ENCODE results near the gene RPL27. TPM values are rescaled to one million over a fixed set of nuclear protein-coding genes. Genes with fewer than 3 reads are reported as not detected.
A peak's percentile ranks its signal among the peaks of the same experiment; 100 is the strongest.
"Not testable (repeated sequence)": the region's sequence is repeated elsewhere in the genome, so short reads cannot be mapped to it uniquely, and the experiment has no call there.

RPL27 gene
- 1,403 TPM for polyA plus RNA-seq (2013, experiment 1 of 2; ENCODE audit: insufficient read length)
- polyA plus RNA-seq (2013, experiment 2 of 2; ENCODE audit: insufficient read length) = 1,344 TPM

DNA sequence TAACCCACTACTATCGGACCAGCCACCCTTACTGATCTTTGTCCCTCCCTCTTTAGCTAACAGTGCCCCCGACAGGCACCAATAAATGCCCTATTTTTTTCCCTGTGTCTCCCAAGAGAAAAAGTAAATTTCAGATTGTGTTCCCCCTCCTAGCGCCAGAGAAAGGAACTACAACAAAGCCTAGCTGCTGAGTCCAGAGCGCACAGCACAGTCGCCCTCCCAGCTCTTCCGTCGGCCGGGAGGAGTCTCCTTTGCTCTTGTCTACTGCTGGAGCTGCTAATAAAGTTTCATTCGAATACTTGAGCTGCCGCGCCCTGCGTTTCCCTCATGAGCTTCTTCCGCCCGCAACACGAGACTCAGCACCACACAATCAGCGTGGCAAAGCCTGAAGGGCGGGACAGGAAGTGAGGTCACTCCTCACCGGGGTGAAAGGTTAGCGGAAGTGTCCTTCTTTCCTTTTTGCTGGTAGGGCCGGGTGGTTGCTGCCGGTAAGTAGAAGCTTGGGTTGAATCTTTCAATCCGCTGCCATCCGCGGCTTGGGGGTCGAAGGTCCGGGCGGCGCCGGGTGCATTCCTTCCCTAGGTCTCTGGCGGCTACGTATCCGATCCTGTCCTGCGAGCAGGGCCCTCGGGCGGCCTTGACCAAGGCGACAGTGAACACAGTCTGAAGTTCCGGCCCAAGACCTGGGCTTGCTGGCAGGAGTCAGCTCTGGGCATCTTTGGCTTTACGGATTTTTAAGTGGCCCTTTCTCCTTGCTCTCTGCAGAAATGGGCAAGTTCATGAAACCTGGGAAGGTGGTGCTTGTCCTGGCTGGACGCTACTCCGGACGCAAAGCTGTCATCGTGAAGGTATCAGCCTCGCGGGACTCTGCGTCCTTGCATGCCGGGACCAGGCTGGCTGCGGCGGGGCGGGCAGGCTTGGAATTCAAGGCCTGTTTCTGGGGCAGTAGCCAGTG lies at the start of gene RPL27:
Gene RPL27 (plus strand): TSS at position 436 of the 955 bp plus-strand sequence. CDS start 332 bp downstream, at position 768.
- peak; percentile 100 for DNase-seq

DNA sequence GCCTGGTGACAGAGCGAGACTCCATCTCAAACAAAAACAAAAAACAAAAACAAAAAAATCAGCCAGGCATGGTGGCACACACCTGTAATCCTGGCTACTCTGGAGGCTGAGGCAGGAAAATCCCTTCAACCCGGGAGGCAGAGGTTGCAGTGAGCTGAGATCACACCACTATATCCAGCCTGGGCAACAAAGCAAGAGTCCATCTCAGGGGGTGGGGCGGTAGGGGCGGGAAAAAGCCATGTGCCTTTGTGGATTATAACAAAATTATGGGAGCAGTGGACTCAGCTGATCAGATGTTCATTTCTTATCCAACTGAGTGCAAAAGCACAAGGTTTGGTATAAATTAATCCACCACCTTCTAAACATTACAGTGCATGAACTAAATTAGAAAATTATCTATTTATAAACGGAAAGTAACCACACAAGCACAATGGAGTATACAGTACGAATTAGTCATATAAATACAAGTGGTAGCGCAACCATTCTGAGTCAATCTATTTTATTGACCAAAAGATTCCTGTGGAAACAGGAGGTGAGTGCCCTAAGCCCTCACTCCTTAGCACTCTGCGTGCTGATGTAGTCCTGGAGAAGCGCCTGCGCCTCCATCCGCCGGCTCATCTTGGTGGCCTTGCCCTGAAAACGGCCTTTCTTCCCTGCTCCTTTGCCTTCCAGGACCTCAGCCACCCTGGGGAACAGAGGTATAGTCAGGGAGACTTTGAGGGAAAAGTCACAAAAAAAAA lies 48.0 kb upstream of the RPL27 start:
- DNase-seq = no peak

GRCh38 chr17:42953669-42954068 lies 44.5 kb upstream of the RPL27 start:
- no peak for DNase-seq

- peak; percentile 92 for DNase-seq
These were observed 33.9 kb upstream of the RPL27 start, which contains the start of gene AARSD1 for GRCh38 chr17:42964161-42964932. AARSD1 (minus strand) TSS chr17:42964454; CDS start chr17:42964440, 14 bp downstream.

DNA sequence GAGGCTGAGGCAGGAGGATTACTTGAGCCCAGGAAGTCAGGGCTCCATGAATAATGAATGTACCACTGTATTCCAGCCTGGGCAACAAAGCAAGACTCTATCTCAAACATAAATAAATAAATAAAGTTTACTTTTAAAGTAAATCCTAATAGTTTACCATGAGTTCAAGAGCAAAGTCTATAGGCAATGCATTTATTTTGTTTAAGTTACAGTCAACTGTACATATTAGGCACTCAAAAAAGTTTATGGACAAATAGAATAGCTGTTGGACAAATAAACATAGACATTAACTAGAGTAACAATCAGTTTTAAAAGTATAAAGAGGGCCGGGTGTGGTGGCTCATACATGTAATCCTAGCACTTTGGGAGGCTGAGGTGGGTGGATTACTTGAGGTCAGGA lies 30.3 kb upstream of the RPL27 start:
- DNase-seq = no peak

- DNase-seq = no peak
These were observed 29.1 kb upstream of the RPL27 start for GRCh38 chr17:42969001-42969581.

DNA sequence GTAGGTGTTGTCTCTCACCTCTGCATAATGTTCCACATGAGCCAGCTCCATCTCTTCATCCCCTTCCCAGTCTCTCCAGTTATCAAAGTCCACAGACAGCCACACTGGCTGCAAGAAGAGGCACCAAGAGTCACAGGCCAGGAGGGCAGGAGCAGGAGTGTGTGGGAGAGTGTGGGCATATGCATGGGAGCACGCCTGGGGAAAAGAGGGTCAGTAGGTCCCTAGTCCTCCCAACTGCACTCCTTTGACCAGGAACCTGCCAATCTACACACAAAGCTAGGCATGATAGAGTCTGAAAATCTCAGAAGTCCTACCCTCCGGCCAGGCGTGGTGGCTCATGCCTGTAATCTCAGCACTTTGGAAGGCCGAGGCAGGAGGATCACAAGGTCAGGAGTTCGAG lies 26.6 kb upstream of the RPL27 start:
- DNase-seq = no peak

DNA sequence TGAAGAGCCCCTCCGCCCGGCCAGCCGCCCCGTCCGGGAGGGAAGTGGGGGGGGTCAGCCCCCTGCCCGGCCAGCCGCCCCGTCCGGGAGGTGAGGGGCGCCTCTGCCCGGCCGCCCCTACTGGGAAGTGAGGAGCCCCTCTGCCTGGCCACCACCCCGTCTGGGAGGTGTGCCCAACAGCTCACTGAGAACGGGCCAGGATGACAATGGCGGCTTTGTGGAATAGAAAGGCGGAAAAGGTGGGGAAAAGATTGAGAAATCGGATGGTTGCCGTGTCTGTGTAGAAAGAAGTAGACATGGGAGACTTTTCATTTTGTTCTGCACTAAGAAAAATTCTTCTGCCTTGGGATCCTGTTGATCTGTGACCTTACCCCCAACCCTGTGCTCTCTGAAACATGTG lies 24.9 kb upstream of the RPL27 start:
- not testable (repeated sequence) for DNase-seq

- no peak for DNase-seq
These were observed 23.0 kb upstream of the RPL27 start for GRCh38 chr17:42975265-42975664.

DNA sequence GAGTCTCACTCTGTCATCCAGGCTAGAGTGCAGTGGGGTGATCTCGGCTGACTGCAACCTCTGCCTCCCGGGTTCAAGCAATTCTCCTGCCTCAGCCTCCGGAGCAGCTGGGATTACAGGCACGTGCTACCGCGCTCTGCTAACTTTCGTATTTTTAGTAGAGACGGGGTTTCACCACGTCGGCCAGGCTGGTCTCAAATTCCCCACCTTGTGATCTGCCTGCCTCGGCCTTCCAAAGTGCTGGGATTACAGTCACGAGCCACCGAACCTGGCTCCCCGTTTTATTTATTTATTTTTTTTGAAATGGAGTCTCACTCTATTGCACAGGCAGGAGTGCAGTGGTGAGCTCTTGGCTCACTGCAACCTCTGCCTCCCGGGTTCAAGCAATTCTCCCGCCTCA lies 22.5 kb upstream of the RPL27 start:
- not testable (repeated sequence) for DNase-seq

DNA sequence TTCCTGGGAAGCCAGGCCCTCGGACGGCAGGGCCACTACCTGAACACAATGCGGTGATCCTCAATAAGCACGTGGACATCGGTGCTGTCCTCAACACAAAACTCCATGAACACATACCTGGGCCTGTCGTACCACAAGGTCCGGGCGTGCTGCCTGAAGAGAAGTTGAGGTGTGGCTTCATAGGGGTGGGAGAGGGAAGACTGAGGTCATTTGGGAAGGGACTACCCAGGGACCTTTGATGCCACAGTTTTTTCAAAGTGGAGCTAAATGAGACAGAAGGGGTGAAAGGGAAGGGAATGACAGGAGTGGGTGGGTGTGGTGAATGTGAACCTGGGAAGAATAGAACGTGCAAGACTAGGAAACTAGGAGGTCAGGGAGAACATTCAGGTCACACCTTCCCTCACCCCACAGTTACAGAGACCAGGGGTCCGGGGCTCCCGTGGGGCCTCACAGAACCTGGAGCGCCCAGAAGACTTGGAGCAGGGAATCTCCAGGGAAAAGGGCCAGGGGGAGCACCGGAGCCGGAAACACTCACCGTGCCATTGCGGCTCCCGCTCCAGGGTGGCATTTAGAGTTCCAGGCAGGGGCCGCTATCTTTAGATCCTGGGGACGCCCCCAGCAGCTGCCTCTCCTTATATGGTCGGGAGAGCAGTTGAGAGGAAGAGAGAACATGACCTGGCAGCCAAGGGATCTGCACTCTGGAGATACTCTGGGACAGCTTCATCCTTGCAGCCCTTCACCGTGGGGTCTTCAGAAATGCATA lies 18.5 kb upstream of the RPL27 start, which contains the start of gene PTGES3L:
Gene PTGES3L (minus strand): TSS at position 570 of the 763 bp plus-strand sequence. CDS start 27 bp downstream, at position 543.
- peak; percentile 86 for DNase-seq

GRCh38 chr17:42980274-42980765 lies 17.9 kb upstream of the RPL27 start, which contains the start of gene RUNDC1:
RUNDC1 (plus strand) TSS chr17:42980565; CDS start chr17:42980577, 12 bp downstream.
- DNase-seq = peak; percentile 90

GRCh38 chr17:42980766-42981397 lies 17.3 kb upstream of the RPL27 start:
- peak; percentile 51 for DNase-seq

- no peak for DNase-seq
These were observed 16.0 kb upstream of the RPL27 start for GRCh38 chr17:42982266-42982665.

GRCh38 chr17:42985225-42985624 lies 13.0 kb upstream of the RPL27 start:
- no peak for DNase-seq

- DNase-seq = peak; percentile 62
These were observed 9.1 kb upstream of the RPL27 start for GRCh38 chr17:42989141-42989540.

GRCh38 chr17:42989726-42990652 lies 8.2 kb upstream of the RPL27 start:
- DNase-seq = peak; percentile 78

DNA sequence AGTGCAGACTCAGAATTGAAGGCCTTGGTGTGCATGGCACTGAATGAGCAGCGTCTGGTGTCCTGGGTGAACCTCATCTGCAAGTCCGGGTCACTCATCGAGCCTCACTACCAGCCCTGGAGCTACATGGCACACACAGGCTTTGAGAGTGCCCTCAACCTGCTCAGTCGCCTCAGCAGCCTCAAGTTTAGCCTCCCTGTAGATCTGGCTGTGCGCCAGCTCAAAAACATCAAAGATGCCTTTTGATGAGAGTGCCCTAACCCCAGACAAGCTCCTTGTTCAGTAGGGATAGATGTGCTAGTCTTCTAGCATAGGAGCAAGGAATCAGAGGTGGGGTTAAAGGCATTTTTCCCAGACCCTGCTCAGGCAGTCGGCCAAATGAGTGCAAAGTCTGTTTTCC lies 6.7 kb upstream of the RPL27 start:
- DNase-seq = no peak

- DNase-seq = no peak
These were observed 5.3 kb upstream of the RPL27 start for GRCh38 chr17:42992872-42993271.

All from fibroblast of skin of back (primary cell).